H1 (cell line): Measurements from ENCODE around the gene MEMO1. TPM values are rescaled to one million over a fixed set of nuclear protein-coding genes. Genes with fewer than 3 reads are reported as not detected.

Experiments
- MAX ChIP-seq: IDR thresholded peaks from 2 replicates; pipeline ENCODE4 v1.6.1; 2012; ENCODE audit warnings: inconsistent platforms
- polyA plus RNA-seq, 7 experiments: library from polyadenylated mRNA; depleted of rRNA in 3 of 7; stranded (reverse) in 5 of 7; unstranded in 2 of 7; fragments of >200 nt in 5 of 7; fragments of 200-250 nt in 2 of 7; gene quantifications; 1 replicate in 5 of 7; 2 replicates in 1 of 7; 4 replicates in 1 of 7; pipeline versions ENCODE4 v1.2.1 to v1.2.3, GENCODE V29; 2011 to 2013; ENCODE audit warnings: missing spikeins in 2 of 7, mixed read lengths in 2 of 7
- total RNA-seq: library from RNA; stranded (reverse); fragmentation: NEBNext Ultra II Directional; extraction: Animal tissue kit (Norgen Biotek cat#: 25700); gene quantifications from 2 replicates; pipeline ENCODE4 v1.2.1, GENCODE V29; 2021
- TF ChIP-seq, protein P1 (sequence below): fragments of 300-600 bp; sonication (generic); IDR thresholded peaks from 2 replicates; pipeline ENCODE4 v1.7.1; 2012; ENCODE audit warnings: low read length, moderate library complexity, mild to moderate bottlenecking, inconsistent platforms; ENCODE audit not compliant: insufficient replicate concordance

The MEMO1 gene
- total and polyA plus RNA-seq, 2 of the 8 experiments (the other 6 are each of a cell fraction or from before 2014, with no cell fraction given): 26.9 to 54.7 TPM

DNA sequence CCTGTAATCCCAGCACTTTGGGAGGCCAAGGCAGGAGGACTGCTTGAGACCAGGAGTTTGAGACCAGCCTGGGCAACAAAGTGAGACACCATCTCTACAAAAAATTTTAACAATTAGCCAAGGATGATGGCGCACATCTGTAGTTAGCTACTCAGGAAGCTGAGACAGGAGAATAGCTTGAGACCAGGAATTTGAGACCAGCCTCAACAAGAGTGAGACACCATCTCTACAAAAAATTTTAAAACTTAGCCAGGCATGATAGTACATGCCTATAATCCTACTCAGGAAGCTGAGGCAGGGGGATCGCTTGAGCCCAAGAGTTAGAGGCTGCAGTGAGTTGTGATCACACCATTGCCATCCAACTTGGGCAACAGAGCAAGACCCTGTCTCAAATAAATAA is 7.0 kb downstream of the MEMO1 start (continued):
- TF ChIP-seq, protein P1, sequence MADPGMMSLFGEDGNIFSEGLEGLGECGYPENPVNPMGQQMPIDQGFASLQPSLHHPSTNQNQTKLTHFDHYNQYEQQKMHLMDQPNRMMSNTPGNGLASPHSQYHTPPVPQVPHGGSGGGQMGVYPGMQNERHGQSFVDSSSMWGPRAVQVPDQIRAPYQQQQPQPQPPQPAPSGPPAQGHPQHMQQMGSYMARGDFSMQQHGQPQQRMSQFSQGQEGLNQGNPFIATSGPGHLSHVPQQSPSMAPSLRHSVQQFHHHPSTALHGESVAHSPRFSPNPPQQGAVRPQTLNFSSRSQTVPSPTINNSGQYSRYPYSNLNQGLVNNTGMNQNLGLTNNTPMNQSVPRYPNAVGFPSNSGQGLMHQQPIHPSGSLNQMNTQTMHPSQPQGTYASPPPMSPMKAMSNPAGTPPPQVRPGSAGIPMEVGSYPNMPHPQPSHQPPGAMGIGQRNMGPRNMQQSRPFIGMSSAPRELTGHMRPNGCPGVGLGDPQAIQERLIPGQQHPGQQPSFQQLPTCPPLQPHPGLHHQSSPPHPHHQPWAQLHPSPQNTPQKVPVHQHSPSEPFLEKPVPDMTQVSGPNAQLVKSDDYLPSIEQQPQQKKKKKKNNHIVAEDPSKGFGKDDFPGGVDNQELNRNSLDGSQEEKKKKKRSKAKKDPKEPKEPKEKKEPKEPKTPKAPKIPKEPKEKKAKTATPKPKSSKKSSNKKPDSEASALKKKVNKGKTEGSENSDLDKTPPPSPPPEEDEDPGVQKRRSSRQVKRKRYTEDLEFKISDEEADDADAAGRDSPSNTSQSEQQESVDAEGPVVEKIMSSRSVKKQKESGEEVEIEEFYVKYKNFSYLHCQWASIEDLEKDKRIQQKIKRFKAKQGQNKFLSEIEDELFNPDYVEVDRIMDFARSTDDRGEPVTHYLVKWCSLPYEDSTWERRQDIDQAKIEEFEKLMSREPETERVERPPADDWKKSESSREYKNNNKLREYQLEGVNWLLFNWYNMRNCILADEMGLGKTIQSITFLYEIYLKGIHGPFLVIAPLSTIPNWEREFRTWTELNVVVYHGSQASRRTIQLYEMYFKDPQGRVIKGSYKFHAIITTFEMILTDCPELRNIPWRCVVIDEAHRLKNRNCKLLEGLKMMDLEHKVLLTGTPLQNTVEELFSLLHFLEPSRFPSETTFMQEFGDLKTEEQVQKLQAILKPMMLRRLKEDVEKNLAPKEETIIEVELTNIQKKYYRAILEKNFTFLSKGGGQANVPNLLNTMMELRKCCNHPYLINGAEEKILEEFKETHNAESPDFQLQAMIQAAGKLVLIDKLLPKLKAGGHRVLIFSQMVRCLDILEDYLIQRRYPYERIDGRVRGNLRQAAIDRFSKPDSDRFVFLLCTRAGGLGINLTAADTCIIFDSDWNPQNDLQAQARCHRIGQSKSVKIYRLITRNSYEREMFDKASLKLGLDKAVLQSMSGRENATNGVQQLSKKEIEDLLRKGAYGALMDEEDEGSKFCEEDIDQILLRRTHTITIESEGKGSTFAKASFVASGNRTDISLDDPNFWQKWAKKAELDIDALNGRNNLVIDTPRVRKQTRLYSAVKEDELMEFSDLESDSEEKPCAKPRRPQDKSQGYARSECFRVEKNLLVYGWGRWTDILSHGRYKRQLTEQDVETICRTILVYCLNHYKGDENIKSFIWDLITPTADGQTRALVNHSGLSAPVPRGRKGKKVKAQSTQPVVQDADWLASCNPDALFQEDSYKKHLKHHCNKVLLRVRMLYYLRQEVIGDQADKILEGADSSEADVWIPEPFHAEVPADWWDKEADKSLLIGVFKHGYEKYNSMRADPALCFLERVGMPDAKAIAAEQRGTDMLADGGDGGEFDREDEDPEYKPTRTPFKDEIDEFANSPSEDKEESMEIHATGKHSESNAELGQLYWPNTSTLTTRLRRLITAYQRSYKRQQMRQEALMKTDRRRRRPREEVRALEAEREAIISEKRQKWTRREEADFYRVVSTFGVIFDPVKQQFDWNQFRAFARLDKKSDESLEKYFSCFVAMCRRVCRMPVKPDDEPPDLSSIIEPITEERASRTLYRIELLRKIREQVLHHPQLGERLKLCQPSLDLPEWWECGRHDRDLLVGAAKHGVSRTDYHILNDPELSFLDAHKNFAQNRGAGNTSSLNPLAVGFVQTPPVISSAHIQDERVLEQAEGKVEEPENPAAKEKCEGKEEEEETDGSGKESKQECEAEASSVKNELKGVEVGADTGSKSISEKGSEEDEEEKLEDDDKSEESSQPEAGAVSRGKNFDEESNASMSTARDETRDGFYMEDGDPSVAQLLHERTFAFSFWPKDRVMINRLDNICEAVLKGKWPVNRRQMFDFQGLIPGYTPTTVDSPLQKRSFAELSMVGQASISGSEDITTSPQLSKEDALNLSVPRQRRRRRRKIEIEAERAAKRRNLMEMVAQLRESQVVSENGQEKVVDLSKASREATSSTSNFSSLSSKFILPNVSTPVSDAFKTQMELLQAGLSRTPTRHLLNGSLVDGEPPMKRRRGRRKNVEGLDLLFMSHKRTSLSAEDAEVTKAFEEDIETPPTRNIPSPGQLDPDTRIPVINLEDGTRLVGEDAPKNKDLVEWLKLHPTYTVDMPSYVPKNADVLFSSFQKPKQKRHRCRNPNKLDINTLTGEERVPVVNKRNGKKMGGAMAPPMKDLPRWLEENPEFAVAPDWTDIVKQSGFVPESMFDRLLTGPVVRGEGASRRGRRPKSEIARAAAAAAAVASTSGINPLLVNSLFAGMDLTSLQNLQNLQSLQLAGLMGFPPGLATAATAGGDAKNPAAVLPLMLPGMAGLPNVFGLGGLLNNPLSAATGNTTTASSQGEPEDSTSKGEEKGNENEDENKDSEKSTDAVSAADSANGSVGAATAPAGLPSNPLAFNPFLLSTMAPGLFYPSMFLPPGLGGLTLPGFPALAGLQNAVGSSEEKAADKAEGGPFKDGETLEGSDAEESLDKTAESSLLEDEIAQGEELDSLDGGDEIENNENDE: no peak
- TF ChIP-seq MAX: no peak
